B cell (primary cell): Measurements from ENCODE around the gene EYA4. TPM values are rescaled to one million over a fixed set of nuclear protein-coding genes. Genes with fewer than 3 reads are reported as not detected.

Experiments
- ATAC-seq: fragments of 200-7000 bp; cut with Tn5 transposase; one replicate; pipeline ENCODE4 v1.10.0; 2021; ENCODE audit warnings: low read depth, mild to moderate bottlenecking, moderate number of reproducible peaks, moderate library complexity
- CTCF ChIA-PET: fragments of 350-600 bp; sonication (Branson Sonifier 250); formaldehyde crosslinking; loops from one replicate; lab custom pipeline; 2021; ENCODE audit warnings: antibody characterized with exemption, inconsistent platforms; lab: Charles Lee
- POLR2A ChIA-PET: fragments of 350-600 bp; sonication (Branson Sonifier 250); formaldehyde crosslinking; loops from one replicate; lab custom pipeline; 2021; ENCODE audit warnings: antibody characterized with exemption; lab: Charles Lee
- DNase-seq: peaks from one replicate; pipeline ENCODE4 v3.0.0; 2013
- H2AFZ ChIP-seq: 2 replicates; pipeline ENCODE4 v1.6.1; 2012; ENCODE audit warnings: mild to moderate bottlenecking, low read depth, low read length; ENCODE audit not compliant: insufficient read depth, poor library complexity, severe bottlenecking
- H3K27ac ChIP-seq, 2 donors: 1 replicate in 1 of 2; 2 replicates in 1 of 2; pipeline ENCODE4 v1.5.1; 2012 to 2013; ENCODE audit warnings: low read length in 2 of 2, mild to moderate bottlenecking in 2 of 2, moderate library complexity in 1 of 2
- H3K27me3 ChIP-seq, 4 experiments: fragments of 200-600 bp in 1 of 4; sonication (generic) in 1 of 4; replicated peaks in 1 of 4; 1 replicate in 2 of 4; 2 replicates in 2 of 4; pipeline versions ENCODE4 v1.6.1 to v1.7.0; 2013 to 2016; ENCODE audit warnings: low read length in 3 of 4, mild to moderate bottlenecking in 2 of 4, mixed read lengths in 1 of 4, moderate library complexity in 1 of 4; ENCODE audit not compliant: insufficient read depth in 4 of 4, control insufficient read depth in 3 of 4; ENCODE audit errors: control extremely low read depth in 1 of 4
- H3K36me3 ChIP-seq, 2 experiments: replicated peaks in 1 of 2; 1 replicate in 1 of 2; 2 replicates in 1 of 2; pipeline versions ENCODE4 v1.6.1 to v1.7.1; 2013; ENCODE audit warnings: low read length in 1 of 2; ENCODE audit not compliant: insufficient read depth in 2 of 2, control insufficient read depth in 1 of 2; ENCODE audit errors: control extremely low read depth in 1 of 2, extremely low read depth in 1 of 2
- H3K4me1 ChIP-seq, 2 donors: fragments of 200-600 bp in 1 of 2; sonication (generic) in 1 of 2; 1 replicate in 1 of 2; 2 replicates in 1 of 2; pipeline versions ENCODE4 v1.5.1 to v1.6.1; 2013 to 2017; ENCODE audit warnings: low read length in 2 of 2; ENCODE audit not compliant: control insufficient read depth in 2 of 2, insufficient read depth in 2 of 2
- H3K4me2 ChIP-seq: replicated peaks from 2 replicates; pipeline ENCODE3; 2012; ENCODE audit warnings: mild to moderate bottlenecking, low read depth, low read length; ENCODE audit not compliant: poor library complexity, severe bottlenecking
- H3K4me3 ChIP-seq, 5 experiments: fragments of 200-600 bp in 1 of 5; sonication (generic) in 1 of 5; 1 replicate in 3 of 5; 2 replicates in 2 of 5; pipeline versions ENCODE4 v1.5.1 to v1.7.0; 2011 to 2016; ENCODE audit warnings: low read length in 4 of 5, mild to moderate bottlenecking in 4 of 5, low read depth in 2 of 5, control low read depth in 1 of 5, moderate library complexity in 1 of 5; ENCODE audit not compliant: insufficient read depth in 1 of 5; ENCODE audit errors: control extremely low read depth in 1 of 5, extremely low read depth in 1 of 5
- H3K79me2 ChIP-seq: fragments of 200-600 bp; sonication (generic); one replicate; pipeline ENCODE4 v1.6.0; 2016; ENCODE audit warnings: low read length; ENCODE audit not compliant: control insufficient read depth, insufficient read depth
- H3K9ac ChIP-seq: fragments of 200-600 bp; sonication (generic); 2 replicates; pipeline ENCODE4 v1.6.1; 2017; ENCODE audit warnings: mild to moderate bottlenecking, low read length, moderate library complexity
- H3K9me3 ChIP-seq, 3 donors: one replicate each; pipeline versions ENCODE4 v1.6.1 to v1.7.1; 2013; ENCODE audit warnings: low read length in 2 of 3; ENCODE audit not compliant: control insufficient read depth in 2 of 3, insufficient read depth in 1 of 3; ENCODE audit errors: control extremely low read depth in 1 of 3
- H4K20me1 ChIP-seq: 2 replicates; pipeline ENCODE4 v1.6.0; 2012; ENCODE audit warnings: mild to moderate bottlenecking, low read length; ENCODE audit not compliant: insufficient read depth, control insufficient read depth, poor library complexity, severe bottlenecking
- H3K27ac Mint-ChIP-seq: one replicate; pipeline ENCODE4 v1.8.0; 2021; ENCODE audit warnings: mixed read lengths
- H3K27me3 Mint-ChIP-seq: one replicate; pipeline ENCODE4 v1.8.0; 2021; ENCODE audit warnings: mixed read lengths
- H3K4me1 Mint-ChIP-seq: one replicate; pipeline ENCODE4 v1.8.0; 2021; ENCODE audit warnings: mixed read lengths
- H3K4me3 Mint-ChIP-seq: one replicate; pipeline ENCODE4 v1.8.0; 2021; ENCODE audit warnings: mixed read lengths
- H3K9me3 Mint-ChIP-seq: one replicate; pipeline ENCODE4 v1.8.0; 2022; ENCODE audit warnings: mixed read lengths; ENCODE audit not compliant: insufficient read depth
- CTCF ChIP-seq: fragments of 200-600 bp; IDR thresholded peaks from one replicate; pipeline ENCODE4 v1.8.0; 2022; ENCODE audit warnings: antibody characterized with exemption, mild to moderate bottlenecking
- EZH2 ChIP-seq: IDR thresholded peaks from 2 replicates; pipeline ENCODE4 v1.6.1; 2012; ENCODE audit warnings: borderline replicate concordance, low read depth, mild to moderate bottlenecking, moderate library complexity, low read length; ENCODE audit not compliant: insufficient read depth, poor library complexity, severe bottlenecking
- WGBS: methylation state at CpG from one replicate; pipeline ENCODE4 v1.1.5; 2013; ENCODE audit warnings: missing lambda C conversion rate; ENCODE audit not compliant: insufficient coverage; 5-methylcytosine and 5-hydroxymethylcytosine counted together
- intact Hi-C: fragments of 100-400 bp; cut with micrococcal nuclease; formaldehyde crosslinking; loops from one replicate; pipeline ENCODE4 v1.10.0; 2022
- polyA plus RNA-seq: library from polyadenylated mRNA; depleted of rRNA; stranded (reverse); fragments of >200 nt; gene quantifications from 2 replicates; pipeline ENCODE4 v1.2.3, GENCODE V29; 2012
- total RNA-seq, 2 donors: library from RNA; stranded (reverse); fragments of 120-200 nt in 1 of 2; gene quantifications; 1 replicate in 1 of 2; 2 replicates in 1 of 2; pipeline versions ENCODE4 v1.2.3 to v1.2.4, GENCODE V29; 2013 to 2022

Gene EYA4
- total and polyA plus RNA-seq, 2 donors (not counting 1 experiment from before 2014, with no cell fraction given): 0.49 TPM; not detected in 1

- TF ChIP-seq CTCF (no peak), EZH2 (no peak)
- Histone ChIP-seq H3K36me3 (no peaks in the 10 kb centered on the region), H4K20me1 (no peaks in the 10 kb centered on the region), H3K79me2 (no peaks in the 10 kb centered on the region), H3K4me2 (no peak overlapping the region), H3K27ac (no peak overlapping the region), H2AFZ (no peak overlapping the region), H3K4me1 (no peaks in the 10 kb centered on the region), H3K9me3 (peaks cover 0 to 2% (median 0%) of the 10 kb centered on the region in 3 donors), H3K9ac (no peak overlapping the region), H3K4me3 (no peak overlapping the region), H3K27me3 (no peaks in the 10 kb centered on the region)
- 100% methylated on average over 1 of the region's 2 CpGs for WGBS
- H3K4me1 Mint-ChIP-seq: no peaks in the 10 kb centered on the region
- H3K27ac Mint-ChIP-seq: no peak overlapping the region
- ChIA-PET CTCF (no interaction called here), POLR2A (no interaction called here)
- peaks cover 8% of the 10 kb centered on the region for H3K9me3 Mint-ChIP-seq
- H3K27me3 Mint-ChIP-seq: no peaks in the 10 kb centered on the region
- no peak overlapping the region for H3K4me3 Mint-ChIP-seq
- intact Hi-C loops: no loop called here
- no peak for DNase-seq
- ATAC-seq: no peak
These were observed 314.5 kb downstream of the EYA4 start for GRCh38 chr6:133555685-133556084.

- no peak overlapping the region for H3K27ac Mint-ChIP-seq
- H3K9me3 ChIP-seq: peaks cover 0 to 3% (median 0%) of the 10 kb centered on the region in 3 donors
- intact Hi-C loops: no loop called here
- H3K79me2 ChIP-seq: no peaks in the 10 kb centered on the region
- H4K20me1 ChIP-seq: no peaks in the 10 kb centered on the region
- H3K36me3 ChIP-seq: no peaks in the 10 kb centered on the region
- no peaks in the 10 kb centered on the region for H3K4me1 ChIP-seq
- POLR2A ChIA-PET: no interaction called here
- H2AFZ ChIP-seq: no peak overlapping the region
- H3K9me3 Mint-ChIP-seq: peaks cover 8% of the 10 kb centered on the region
- no peak overlapping the region for H3K9ac ChIP-seq
- CTCF ChIA-PET: no interaction called here
- H3K4me1 Mint-ChIP-seq: no peaks in the 10 kb centered on the region
- TF ChIP-seq CTCF (no peak), EZH2 (no peak)
- no peak overlapping the region for H3K27ac ChIP-seq
- WGBS: 90% methylated on average over 2 of the region's 2 CpGs
- no peaks in the 10 kb centered on the region for H3K27me3 ChIP-seq
- ATAC-seq: no peak
- H3K4me3 ChIP-seq: no peak overlapping the region
- no peak overlapping the region for H3K4me2 ChIP-seq
- H3K27me3 Mint-ChIP-seq: peaks cover 3% of the 10 kb centered on the region
- no peak for DNase-seq
- no peak overlapping the region for H3K4me3 Mint-ChIP-seq
These were observed 318.8 kb downstream of the EYA4 start for GRCh38 chr6:133559926-133560325.
